Ovary (tissue), 9 donors: ENCODE measurements around the gene LVRN. TPM values are rescaled to one million over a fixed set of nuclear protein-coding genes. Genes with fewer than 3 reads are reported as not detected.

ENCODE experiments used
- DNase-seq, 5 donors: peaks; one replicate each; pipeline ENCODE4 v3.0.0-alpha.2; 2019 to 2020
- H3K27ac ChIP-seq, 2 donors: fragments of 200-600 bp; one replicate each; pipeline versions ENCODE4 v1.5.1 to v1.8.0; 2019 to 2022
- H3K27me3 ChIP-seq: fragments of 200-600 bp; one replicate; pipeline ENCODE4 v1.8.0; 2022
- H3K36me3 ChIP-seq: fragments of 200-600 bp; sonication (generic); one replicate; pipeline ENCODE4 v1.5.1; 2019
- H3K4me1 ChIP-seq: one replicate; pipeline ENCODE4 v1.8.1; 2013; ENCODE audit warnings: mild to moderate bottlenecking, moderate library complexity; ENCODE audit not compliant: insufficient read depth
- H3K4me3 ChIP-seq: fragments of 200-600 bp; sonication (generic); one replicate; pipeline ENCODE4 v1.5.1; 2017
- H3K9me3 ChIP-seq, 2 donors: fragments of 200-600 bp in 1 of 2; sonication (generic) in 1 of 2; one replicate each; pipeline versions ENCODE4 v1.5.1 to v1.8.1; 2013 to 2019; ENCODE audit warnings: mild to moderate bottlenecking in 1 of 2, moderate library complexity in 1 of 2
- CTCF ChIP-seq, 3 donors: fragments of 450-650 bp in 2 of 3; fragments of 200-600 bp in 1 of 3; IDR thresholded peaks; one replicate each; pipeline versions ENCODE4 v1.5.1 to v1.8.0; 2016 to 2022; ENCODE audit warnings: antibody characterized with exemption in 3 of 3, mild to moderate bottlenecking in 1 of 3
- EP300 ChIP-seq: sonication (generic); formaldehyde crosslinking; IDR thresholded peaks from one replicate; pipeline ENCODE4 v1.6.1; 2017; ENCODE audit warnings: antibody characterized with exemption
- POLR2A ChIP-seq: fragments of 450-650 bp; IDR thresholded peaks from one replicate; pipeline ENCODE4 v1.6.1; 2017; ENCODE audit warnings: antibody characterized with exemption, mild to moderate bottlenecking, moderate library complexity
- WGBS, 3 donors: extraction: QIAGEN DNeasy Blood & Tissue Kit in 1 of 3; methylation state at CpG; one replicate each; pipeline versions ENCODE4 v1.1.5 to v1.1.7; 2013 to 2017; 5-methylcytosine and 5-hydroxymethylcytosine counted together
- intact Hi-C, 4 donors: fragments of 100-400 bp; cut with DNase I; formaldehyde crosslinking; loops; one replicate each; pipeline versions ENCODE4 v1.11.0 to v1.15.1; 2022 to 2023
- polyA plus RNA-seq, 2 donors: library from polyadenylated mRNA; stranded (reverse); fragments of 200-250 nt in 1 of 2; fragments of 350-450 nt in 1 of 2; fragmentation: Illumina TruSeq in 1 of 2; extraction: RNeasy Lipid Tissue Mini Kit (QIAGEN cat#74804) in 1 of 2; gene quantifications; one replicate each; pipeline ENCODE4 v1.2.3, GENCODE V29; 2013 to 2014
- total RNA-seq, 7 donors: library from RNA; depleted of rRNA in 2 of 7; stranded (reverse); fragments of >200 nt in 2 of 7; fragmentation: NEBNext Ultra II Directional in 3 of 7; extraction: Animal tissue kit (Norgen Biotek cat#: 25700) in 3 of 7; gene quantifications; one replicate each; pipeline versions ENCODE4 v1.1.0 to v1.2.4, GENCODE V29; 2016 to 2023
- donor health status: DM: no; HTN: no; CAD: no; lungs with moderate emphysema.
- donor health status: DM: no; HTN: no; CAD: no.
- donor health status: Bipolar disorder and iron deficiency.
- donor health status: DM: yes; HTN: yes; CAD: no.
- donor health status: DM: no; HTN: no; CAD: no.
- donor health status: DM: yes; HTN: yes; CAD: no.

Gene LVRN
- total and polyA plus RNA-seq, 9 donors = 0.53 to 5.6 (median 1.6) TPM

- intact Hi-C loops = no loop called here
- WGBS, 3 donors = 82 to 91% (median 89%) methylated on average over 4 of the region's 4 CpGs
Measured at GRCh38 chr5:115930630-115931337, 31.5 kb upstream of the LVRN start.

GRCh38 chr5:115932991-115933390 is 29.3 kb upstream of the LVRN start:
- Histone ChIP-seq H3K9me3 (no peaks in the 10 kb centered on the region), H3K4me3 (no peak overlapping the region), H3K27me3 (no peaks in the 10 kb centered on the region), H3K27ac (no peak overlapping the region), H3K36me3 (no peaks in the 10 kb centered on the region), H3K4me1 (peaks cover 1% of the 10 kb centered on the region)
- DNase-seq = no peak
- whole genome bisulfite sequencing, 3 donors = 82 to 93% (median 93%) methylated on average over 6 of the region's 6 CpGs
- intact Hi-C loops = no loop called here
- TF ChIP-seq CTCF (IDR thresholded peaks at IDR 0.05) (no peak), EP300 (no peak), POLR2A (no peak)

More at GRCh38 chr5:115930630-115931337, 31.5 kb upstream of the LVRN start:
- DNase-seq = no peak
- H3K27ac ChIP-seq = no peak overlapping the region
- H3K36me3 ChIP-seq = no peaks in the 10 kb centered on the region
- H3K9me3 ChIP-seq = no peaks in the 10 kb centered on the region
- peaks cover 1% of the 10 kb centered on the region for H3K4me1 ChIP-seq
- TF ChIP-seq EP300 (no peak), POLR2A (no peak), CTCF (IDR thresholded peaks at IDR 0.05) (no peak)
- no peaks in the 10 kb centered on the region for H3K27me3 ChIP-seq
- H3K4me3 ChIP-seq = no peak overlapping the region

- Histone ChIP-seq H3K27ac (no peak overlapping the region), H3K9me3 (no peaks in the 10 kb centered on the region), H3K4me3 (no peak overlapping the region), H3K4me1 (peaks cover 1% of the 10 kb centered on the region), H3K27me3 (no peaks in the 10 kb centered on the region), H3K36me3 (no peaks in the 10 kb centered on the region)
- DNase-seq = no peak
- WGBS, 3 donors = 66 to 80% (median 69%) methylated on average over 10 of the region's 10 CpGs
- intact Hi-C loops = no loop called here
- TF ChIP-seq EP300 = no peak
- no peak for TF ChIP-seq POLR2A
- no peak for TF ChIP-seq CTCF (IDR thresholded peaks at IDR 0.05)
Measured at GRCh38 chr5:115934388-115934974, 27.8 kb upstream of the LVRN start.

- no peak for DNase-seq
- Histone ChIP-seq H3K4me3 (no peak overlapping the region), H3K4me1 (peaks cover 1% of the 10 kb centered on the region), H3K9me3 (no peaks in the 10 kb centered on the region), H3K36me3 (no peaks in the 10 kb centered on the region), H3K27me3 (no peaks in the 10 kb centered on the region), H3K27ac (no peak overlapping the region)
- no peak for TF ChIP-seq EP300
- no peak for TF ChIP-seq POLR2A
- 92 to 100% (median 95%) methylated on average over 1 of the region's 1 CpG for WGBS, 3 donors
- intact Hi-C loops = no loop called here
Measured at GRCh38 chr5:115936031-115936430, 26.2 kb upstream of the LVRN start.

GRCh38 chr5:115939059-115939458 is 23.2 kb upstream of the LVRN start:
- WGBS, 3 donors = 59 to 72% (median 67%) methylated on average over 4 of the region's 4 CpGs
- no peak for DNase-seq
- no peaks in the 10 kb centered on the region for H3K27me3 ChIP-seq
- no peaks in the 10 kb centered on the region for H3K9me3 ChIP-seq
- H3K4me1 ChIP-seq = no peaks in the 10 kb centered on the region
- H3K4me3 ChIP-seq = no peak overlapping the region
- no peak for TF ChIP-seq CTCF (IDR thresholded peaks at IDR 0.05)
- no peak for TF ChIP-seq EP300
- no peak for TF ChIP-seq POLR2A
- intact Hi-C loops = no loop called here
- no peaks in the 10 kb centered on the region for H3K36me3 ChIP-seq
- H3K27ac ChIP-seq = no peak overlapping the region
